Lower leg skin (tissue), 4 donors: ENCODE measurements around the gene CDHR4. TPM values are rescaled to one million over a fixed set of nuclear protein-coding genes. Genes with fewer than 3 reads are reported as not detected.
A peak's percentile ranks its signal among the peaks of the same experiment; 100 is the strongest.

Experiments used
- DNase-seq, 2 donors: peaks; one replicate each; pipeline ENCODE4 v3.0.0-alpha.2; 2019; ENCODE audit warnings: low spot score in 2 of 2
- H3K4me3 ChIP-seq: fragments of 200-600 bp; sonication (generic); 2 replicates; pipeline ENCODE4 v1.5.1; 2017; ENCODE audit warnings: mild to moderate bottlenecking, low read depth; ENCODE audit not compliant: poor library complexity, severe bottlenecking
- POLR2A ChIP-seq, 2 donors: fragments of 450-650 bp; IDR thresholded peaks; one replicate each; pipeline ENCODE4 v1.6.1; 2016 to 2017; ENCODE audit warnings: antibody characterized with exemption in 2 of 2, mild to moderate bottlenecking in 1 of 2, moderate library complexity in 1 of 2
- WGBS, 2 donors: methylation state at CpG; one replicate each; pipeline ENCODE4 v1.1.5; 2018; 5-methylcytosine and 5-hydroxymethylcytosine counted together
- intact Hi-C: fragments of 100-400 bp; cut with DNase I; formaldehyde crosslinking; loops from one replicate; pipeline ENCODE4 v1.15.0; 2023; ENCODE audit warnings: low total_unique reads
- total RNA-seq, 4 donors: library from RNA; depleted of rRNA; stranded (reverse); fragments of >200 nt; gene quantifications; one replicate each; pipeline ENCODE4 v1.1.0, GENCODE V29; 2016
- TF ChIP-seq, protein P1 (sequence below), 3 donors: fragments of 450-650 bp; IDR thresholded peaks; one replicate each; pipeline ENCODE4 v1.5.1; 2016; ENCODE audit warnings: antibody characterized with exemption in 3 of 3, mild to moderate bottlenecking in 3 of 3, moderate library complexity in 2 of 3

The CDHR4 gene, protein sequence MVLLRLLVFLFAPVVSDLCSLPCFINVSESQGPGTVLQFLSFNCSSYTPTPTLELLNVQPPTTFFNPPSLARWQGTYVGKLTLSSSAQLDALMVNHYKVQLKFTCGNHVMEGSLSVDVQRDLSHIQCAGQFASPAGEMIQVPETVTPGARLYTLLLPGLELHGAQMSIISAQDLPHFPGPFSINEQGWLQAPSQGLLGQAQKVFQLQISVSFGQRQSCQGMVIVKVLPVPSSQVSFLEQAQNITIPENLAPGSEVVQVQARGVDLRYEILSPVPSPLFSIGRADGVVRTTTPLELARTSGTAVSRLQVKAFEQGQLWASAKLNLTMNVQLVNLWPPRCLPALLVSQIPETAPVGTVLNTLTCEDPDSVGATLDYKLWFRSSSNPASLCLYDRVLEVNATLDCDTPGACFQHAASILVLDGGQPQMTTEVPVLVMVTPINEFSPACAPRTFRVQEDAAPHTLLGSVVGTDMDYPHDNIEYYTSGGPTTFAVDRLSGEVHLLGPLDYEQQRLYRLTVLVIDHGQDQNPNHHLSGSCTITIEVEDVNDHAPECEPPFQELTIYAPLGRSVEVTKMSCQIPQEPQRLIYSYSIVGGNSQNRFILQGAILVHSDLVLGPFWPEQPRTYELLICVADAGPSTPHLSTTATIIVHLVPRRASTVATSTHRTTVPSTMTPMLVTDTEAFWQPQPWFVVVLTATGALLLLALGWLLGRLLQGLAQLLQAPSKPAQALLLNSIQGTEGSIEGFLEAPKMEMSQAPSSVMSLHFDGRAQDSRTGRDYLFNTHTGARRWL
- total RNA-seq: under 1 TPM in 2 of 4 donors, not detected in 2; 0.36 to 0.84 TPM

GRCh38 chr3:49799761-49800160 lies at the start of gene CDHR4:
CDHR4 (minus strand) TSS chr3:49799873; CDS start chr3:49799812, 61 bp downstream.
- WGBS, 2 donors: 45 to 51% methylated on average over 4 of the region's 4 CpGs
- DNase-seq: peak in 1 of 2 donors; percentile 46
- TF ChIP-seq, protein P1, sequence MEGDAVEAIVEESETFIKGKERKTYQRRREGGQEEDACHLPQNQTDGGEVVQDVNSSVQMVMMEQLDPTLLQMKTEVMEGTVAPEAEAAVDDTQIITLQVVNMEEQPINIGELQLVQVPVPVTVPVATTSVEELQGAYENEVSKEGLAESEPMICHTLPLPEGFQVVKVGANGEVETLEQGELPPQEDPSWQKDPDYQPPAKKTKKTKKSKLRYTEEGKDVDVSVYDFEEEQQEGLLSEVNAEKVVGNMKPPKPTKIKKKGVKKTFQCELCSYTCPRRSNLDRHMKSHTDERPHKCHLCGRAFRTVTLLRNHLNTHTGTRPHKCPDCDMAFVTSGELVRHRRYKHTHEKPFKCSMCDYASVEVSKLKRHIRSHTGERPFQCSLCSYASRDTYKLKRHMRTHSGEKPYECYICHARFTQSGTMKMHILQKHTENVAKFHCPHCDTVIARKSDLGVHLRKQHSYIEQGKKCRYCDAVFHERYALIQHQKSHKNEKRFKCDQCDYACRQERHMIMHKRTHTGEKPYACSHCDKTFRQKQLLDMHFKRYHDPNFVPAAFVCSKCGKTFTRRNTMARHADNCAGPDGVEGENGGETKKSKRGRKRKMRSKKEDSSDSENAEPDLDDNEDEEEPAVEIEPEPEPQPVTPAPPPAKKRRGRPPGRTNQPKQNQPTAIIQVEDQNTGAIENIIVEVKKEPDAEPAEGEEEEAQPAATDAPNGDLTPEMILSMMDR (IDR thresholded peaks at IDR 0.05): no peak
- no peak for TF ChIP-seq POLR2A (IDR thresholded peaks at IDR 0.05)
- no peak within 1 kb of the TSS for H3K4me3 ChIP-seq
- intact Hi-C loops: loop anchor here (5.0 kb wide), 1 partner anchor 38 kb away; no protein-coding TSS in a partner anchor

- 89 to 91% methylated on average over 3 of the region's 3 CpGs for WGBS, 2 donors
- no peak overlapping the region for H3K4me3 ChIP-seq
- TF ChIP-seq, protein P1 (IDR thresholded peaks at IDR 0.05): no peak
- TF ChIP-seq POLR2A (IDR thresholded peaks at IDR 0.05): no peak
- intact Hi-C loops: no loop called here
- DNase-seq: no peak
These were observed 46.0 kb upstream of the CDHR4 start for GRCh38 chr3:49845694-49846093.

- TF ChIP-seq, protein P1 (IDR thresholded peaks at IDR 0.05): no peak
- TF ChIP-seq POLR2A (IDR thresholded peaks at IDR 0.05): no peak
- WGBS, 2 donors: 83 to 84% methylated on average over 5 of the region's 5 CpGs
These were observed 45.0 kb upstream of the CDHR4 start for GRCh38 chr3:49844464-49845183.

DNA sequence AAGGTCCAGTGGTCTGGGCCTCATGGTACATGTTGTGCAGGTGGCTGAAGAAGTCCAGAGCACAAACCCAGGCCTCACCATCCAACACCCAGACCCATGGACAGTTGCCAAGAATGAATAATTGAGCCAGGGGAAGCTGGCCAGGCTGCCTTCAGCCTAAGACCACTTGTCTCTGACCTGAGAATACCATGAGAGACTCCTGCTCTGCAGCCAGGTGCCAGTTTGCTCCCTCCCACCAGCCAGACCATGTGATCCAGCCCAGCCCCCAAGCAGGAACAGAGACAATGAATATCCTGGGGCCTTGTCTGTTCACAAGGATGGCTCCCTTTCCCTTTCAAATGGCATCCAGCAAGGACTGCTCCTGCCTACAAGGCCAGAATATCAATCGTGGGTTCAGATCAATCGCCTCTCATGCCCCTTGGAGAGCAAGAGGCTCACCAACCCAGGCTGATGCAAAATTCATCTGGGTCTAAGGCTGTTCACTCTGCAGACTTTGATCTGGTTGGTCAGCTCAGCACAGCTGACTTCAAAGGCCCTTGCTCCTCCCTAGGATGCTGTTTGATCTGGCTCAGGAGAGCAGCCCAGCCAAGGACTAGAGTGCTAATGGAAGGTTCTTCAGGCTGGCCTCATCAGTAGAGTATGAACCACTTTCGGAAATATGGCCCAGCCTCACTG lies 43.3 kb upstream of the CDHR4 start:
- intact Hi-C loops: no loop called here
- no peak for DNase-seq
- no peak overlapping the region for H3K4me3 ChIP-seq
- TF ChIP-seq POLR2A (IDR thresholded peaks at IDR 0.05): no peak
- TF ChIP-seq, protein P1 (IDR thresholded peaks at IDR 0.05): no peak
- WGBS, 2 donors: 97% methylated on average over 3 of the region's 3 CpGs

More at GRCh38 chr3:49844464-49845183, 45.0 kb upstream of the CDHR4 start:
- no peak overlapping the region for H3K4me3 ChIP-seq
- no peak for DNase-seq
- intact Hi-C loops: no loop called here

- intact Hi-C loops: no loop called here
- WGBS, 2 donors: 69 to 73% methylated on average over 3 to 6 of the region's 7 CpGs
- TF ChIP-seq POLR2A (IDR thresholded peaks at IDR 0.05): no peak
- TF ChIP-seq, protein P1 (IDR thresholded peaks at IDR 0.05): no peak
These were observed 42.1 kb upstream of the CDHR4 start for GRCh38 chr3:49841806-49842205.

More at GRCh38 chr3:49841806-49842205, 42.1 kb upstream of the CDHR4 start:
- H3K4me3 ChIP-seq: no peak overlapping the region
- no peak for DNase-seq
